GM12874 (cell line): ENCODE measurements around the gene ZNF879.

Experiments used
- CTCF ChIP-seq: IDR thresholded peaks from 2 replicates; pipeline ENCODE4 v1.5.1; 2011; ENCODE audit warnings: low read depth, mild to moderate bottlenecking, control low read depth, low read length, moderate library complexity; ENCODE audit not compliant: insufficient read depth

Gene ZNF879

GRCh38 chr5:179023528-179024189 is at the start of gene ZNF879:
Gene ZNF879 (plus strand): TSS chr5:179023804. CDS start chr5:179025005, 1,201 bp downstream.
- TF ChIP-seq CTCF: no peak

GRCh38 chr5:178981381-178981780 is 42.2 kb upstream of the ZNF879 start:
- no peak for TF ChIP-seq CTCF

GRCh38 chr5:178982941-178983340 is 40.7 kb upstream of the ZNF879 start:
- TF ChIP-seq CTCF: no peak

GRCh38 chr5:178983728-178984127 is 39.9 kb upstream of the ZNF879 start:
- TF ChIP-seq CTCF: no peak

- TF ChIP-seq CTCF: no peak
These were observed 39.2 kb upstream of the ZNF879 start for GRCh38 chr5:178984145-178985072.

- no peak for TF ChIP-seq CTCF
These were observed 37.2 kb upstream of the ZNF879 start for GRCh38 chr5:178986326-178986960.

- TF ChIP-seq CTCF: no peak
These were observed 35.0 kb upstream of the ZNF879 start for GRCh38 chr5:178988436-178989220.
